ENCODE results near the gene GLYR1. TPM values are rescaled to one million over a fixed set of nuclear protein-coding genes. Genes with fewer than 3 reads are reported as not detected.

GLYR1 gene
- total RNA-seq, 4 donors from 2014 or later = 86.0 to 129 (median 97.0) TPM

GRCh38 chr16:4769306-4769638 is 77.8 kb downstream of the GLYR1 start:
- Histone ChIP-seq H3K9me3 (no peaks in the 10 kb centered on the region), H3K27me3 (no peaks in the 10 kb centered on the region), H3K4me1 (peaks cover 0 to 42% (median 21%) of the 10 kb centered on the region in 3 donors), H3K4me3 (peak overlapping the region in 1 of 2 donors; percentile 85), H3K27ac (peak overlapping the region in 3 of 4 donors; percentile 89 to 95 (median 90)), H3K36me3 (peaks cover 0 to 14% of the 10 kb centered on the region in 2 donors)
- no peak for ATAC-seq
- TF ChIP-seq POLR2A (IDR thresholded peaks at IDR 0.05) = no peak
- TF ChIP-seq EP300 (IDR thresholded peaks at IDR 0.05) = no peak
- no peak for TF ChIP-seq POLR2AphosphoS5 (IDR thresholded peaks at IDR 0.05)
- TF ChIP-seq CTCF (IDR thresholded peaks at IDR 0.05) = no peak
- WGBS, 2 donors (ENCODE audit: low coverage in 1 of 2) = 52 to 58% methylated on average over 6 to 7 of the region's 7 CpGs

- ATAC-seq = peak; percentile 95
- H3K27ac ChIP-seq = peak overlapping the region; percentile 74 to 95 (median 90)
- peaks cover 0 to 20% of the 10 kb centered on the region in 2 donors for H3K36me3 ChIP-seq
- H3K4me3 ChIP-seq = peak overlapping the region; percentile 40 to 85
- H3K9me3 ChIP-seq = no peaks in the 10 kb centered on the region
- no peaks in the 10 kb centered on the region for H3K27me3 ChIP-seq
- peak; percentile 72 for TF ChIP-seq POLR2AphosphoS5 (IDR thresholded peaks at IDR 0.05)
- no peak for TF ChIP-seq EP300 (IDR thresholded peaks at IDR 0.05)
- peak; percentile 66 to 81 for TF ChIP-seq POLR2A (IDR thresholded peaks at IDR 0.05)
- no peak for TF ChIP-seq CTCF (IDR thresholded peaks at IDR 0.05)
- WGBS, 2 donors (ENCODE audit: low coverage in 1 of 2) = 11 to 100% methylated on average over 1 to 8 of the region's 48 CpGs
- peaks cover 0 to 45% (median 21%) of the 10 kb centered on the region in 3 donors for H3K4me1 ChIP-seq
These were observed 78.4 kb downstream of the GLYR1 start for GRCh38 chr16:4768549-4769305.

- Histone ChIP-seq H3K4me1 (peaks cover 0 to 52% (median 21%) of the 10 kb centered on the region in 3 donors), H3K36me3 (peaks cover 0 to 27% of the 10 kb centered on the region in 2 donors), H3K9me3 (no peaks in the 10 kb centered on the region), H3K27me3 (no peaks in the 10 kb centered on the region), H3K27ac (peak overlapping the region; percentile 74 to 95 (median 90)), H3K4me3 (peak overlapping the region; percentile 37 to 85)
- no peak for TF ChIP-seq EP300 (IDR thresholded peaks at IDR 0.05)
- no peak for TF ChIP-seq POLR2AphosphoS5 (IDR thresholded peaks at IDR 0.05)
- no peak for TF ChIP-seq CTCF (IDR thresholded peaks at IDR 0.05)
- no peak for TF ChIP-seq POLR2A (IDR thresholded peaks at IDR 0.05)
- WGBS, 2 donors (ENCODE audit: low coverage in 1 of 2) = 47 to 76% methylated on average over 9 to 17 of the region's 17 CpGs
- ATAC-seq = no peak
These were observed 79.1 kb downstream of the GLYR1 start for GRCh38 chr16:4767872-4768548.

GRCh38 chr16:4766875-4767628 is 80.0 kb downstream of the GLYR1 start, which contains the start of gene ZNF500:
Gene ZNF500, minus strand, starts transcription at chr16:4767162. Its CDS starts 1,184 bp downstream, at chr16:4765978.
- H3K4me1 ChIP-seq = peaks cover 0 to 60% (median 21%) of the 10 kb centered on the region in 3 donors
- H3K27me3 ChIP-seq = no peaks in the 10 kb centered on the region
- H3K36me3 ChIP-seq = peaks cover 0 to 37% of the 10 kb centered on the region in 2 donors
- no peak for TF ChIP-seq EP300 (IDR thresholded peaks at IDR 0.05)
- TF ChIP-seq CTCF (IDR thresholded peaks at IDR 0.05) = peak in 1 of 4 experiments; percentile 15
- TF ChIP-seq POLR2AphosphoS5 (IDR thresholded peaks at IDR 0.05) = peak; percentile 61
- peak; percentile 39 to 46 for TF ChIP-seq POLR2A (IDR thresholded peaks at IDR 0.05)
- no peaks in the 10 kb centered on the region for H3K9me3 ChIP-seq
- H3K4me3 ChIP-seq = peak within 1 kb of the TSS; percentile 75 to 85
- ATAC-seq = peak; percentile 95
- peak within 1 kb of the TSS; percentile 74 to 95 (median 90) for H3K27ac ChIP-seq
- 29% methylated on average over 2 of the region's 72 CpGs; no CpG with 5 or more reads in 1 of the 2 donors for WGBS, 2 donors (ENCODE audit: low coverage in 1 of 2)

Data from gastroesophageal sphincter (tissue), 4 donors.